ENCODE measurements around the gene MROH2A.

The MROH2A gene

GRCh38 chr2:233821196-233821595, 43.1 kb downstream of the MROH2A start:
- no peak for DNase-seq

- no peak for DNase-seq
Measured at GRCh38 chr2:233821709-233822100, 43.6 kb downstream of the MROH2A start.

- DNase-seq = no peak
Measured at GRCh38 chr2:233822101-233822771, 44.1 kb downstream of the MROH2A start.

GRCh38 chr2:233822781-233823730, 44.9 kb downstream of the MROH2A start:
- DNase-seq = no peak

GRCh38 chr2:233823731-233824121, 45.6 kb downstream of the MROH2A start:
- no peak for DNase-seq

- no peak for DNase-seq
Measured at GRCh38 chr2:233824373-233824772, 46.2 kb downstream of the MROH2A start.

- no peak for DNase-seq
Measured at GRCh38 chr2:233828546-233829192, 50.5 kb downstream of the MROH2A start.

- no peak for DNase-seq
Measured at GRCh38 chr2:233829193-233830110, 51.3 kb downstream of the MROH2A start.

GRCh38 chr2:233830111-233830802, 52.1 kb downstream of the MROH2A start:
- no peak for DNase-seq

- DNase-seq = no peak
Measured at GRCh38 chr2:233831011-233831721, 53.0 kb downstream of the MROH2A start.

- no peak for DNase-seq
Measured at GRCh38 chr2:233831861-233832260, 53.7 kb downstream of the MROH2A start.

- no peak for DNase-seq
Measured at GRCh38 chr2:233832414-233832813, 54.3 kb downstream of the MROH2A start.

- no peak for DNase-seq
Measured at GRCh38 chr2:233832869-233833311, 54.8 kb downstream of the MROH2A start.

- DNase-seq = no peak
Measured at GRCh38 chr2:233833345-233833744, 55.2 kb downstream of the MROH2A start.

GRCh38 chr2:233835230-233836186, 57.4 kb downstream of the MROH2A start:
- no peak for DNase-seq

GRCh38 chr2:233836359-233836758, 58.2 kb downstream of the MROH2A start:
- no peak for DNase-seq

GRCh38 chr2:233837694-233838229, 59.6 kb downstream of the MROH2A start:
- DNase-seq = no peak

- DNase-seq = no peak
Measured at GRCh38 chr2:233838251-233838650, 60.1 kb downstream of the MROH2A start.

- no peak for DNase-seq
Measured at GRCh38 chr2:233838726-233839446, 60.8 kb downstream of the MROH2A start.

Measured in cerebellar nuclear complex (tissue), 1 donor.